NCI-H82 treated with DMSO at 0.1 percent for 48 hours (cell line): ENCODE data around the gene DTNBP1.

ENCODE experiments used
- DNase-seq: peaks from one replicate; lab custom pipeline; 2025; ENCODE audit not compliant: unreplicated experiment; lab: John Stamatoyannopoulos, UW

Gene DTNBP1

GRCh38 chr6:15536198-15536955, 126.5 kb downstream of the DTNBP1 start:
- DNase-seq: no peak

GRCh38 chr6:15535495-15536197, 127.2 kb downstream of the DTNBP1 start:
- no peak for DNase-seq

DNA sequence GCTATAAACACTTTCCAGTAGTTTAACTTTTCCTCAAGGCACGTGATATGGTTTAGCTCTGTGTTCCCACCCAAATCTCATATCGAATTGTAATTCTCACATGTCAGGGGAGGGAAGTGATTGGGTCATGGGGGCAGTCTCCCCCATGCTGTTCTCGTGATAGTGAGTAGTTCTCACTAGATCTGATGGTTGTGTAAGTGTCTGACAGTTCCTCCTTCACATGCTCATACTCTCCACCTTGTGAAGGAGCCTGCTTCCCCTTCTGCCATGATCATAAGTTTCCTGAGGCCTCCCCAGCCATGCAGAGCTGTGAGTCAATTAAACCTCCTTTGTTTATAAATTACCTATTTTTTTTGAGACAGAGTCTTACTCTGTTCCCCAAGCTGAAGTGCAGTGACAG, 127.9 kb downstream of the DTNBP1 start:
- no peak for DNase-seq

DNA sequence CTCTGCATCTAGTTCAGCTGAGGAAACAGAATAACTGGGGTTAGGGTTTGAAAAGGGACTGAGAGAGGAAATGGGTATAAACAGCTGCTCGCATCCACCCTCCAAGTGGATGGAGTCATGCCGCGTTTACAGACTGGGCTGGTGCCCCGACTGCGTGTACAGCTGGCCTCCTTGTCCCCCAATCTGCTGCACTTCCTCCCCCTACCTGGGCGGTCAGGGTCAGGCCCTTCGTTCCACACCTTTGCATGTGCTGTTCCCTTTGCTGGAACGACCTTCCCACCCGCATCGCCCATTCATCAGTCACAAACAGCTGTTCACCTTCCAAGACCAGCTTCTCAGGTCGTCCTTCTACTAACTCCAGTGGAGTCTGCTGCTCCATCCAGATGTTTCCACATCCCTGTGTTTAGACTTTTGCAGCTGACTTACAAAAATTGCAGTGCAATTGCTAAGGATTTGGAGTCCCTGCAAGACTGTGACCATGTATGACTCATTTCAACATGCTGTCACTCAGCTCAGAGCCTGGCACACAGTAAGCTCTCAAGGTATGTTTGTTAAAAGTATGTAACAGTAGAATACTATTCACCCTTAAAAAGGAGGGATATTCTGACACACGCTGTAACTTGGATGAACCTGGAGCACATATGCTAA, 129.3 kb downstream of the DTNBP1 start:
- no peak for DNase-seq

DNA sequence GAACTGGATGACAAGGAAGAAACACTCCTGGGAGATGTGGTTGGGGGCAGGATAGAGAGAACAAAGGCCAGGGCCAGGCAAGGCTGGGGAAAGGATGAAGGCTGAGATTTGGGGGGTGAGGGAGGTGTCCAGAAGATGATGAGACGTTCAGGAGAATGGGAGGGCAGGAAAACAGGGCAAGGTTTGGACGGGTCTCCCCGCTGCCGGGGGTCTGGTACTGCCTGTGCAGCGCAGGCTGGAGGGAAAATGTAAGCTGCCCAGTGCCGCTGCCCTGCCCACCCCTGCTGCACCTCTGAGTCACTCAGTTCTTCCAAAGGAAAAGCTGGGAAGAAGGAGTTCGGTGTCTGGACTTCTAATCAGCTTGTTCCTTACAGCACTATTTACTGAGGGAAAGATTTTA, 130.9 kb downstream of the DTNBP1 start:
- DNase-seq: no peak

GRCh38 chr6:15530411-15530810, 132.4 kb downstream of the DTNBP1 start:
- no peak for DNase-seq

GRCh38 chr6:15528870-15529269, 134.0 kb downstream of the DTNBP1 start:
- no peak for DNase-seq

GRCh38 chr6:15527838-15528617, 134.8 kb downstream of the DTNBP1 start:
- DNase-seq: no peak

GRCh38 chr6:15526212-15526701, 136.6 kb downstream of the DTNBP1 start:
- DNase-seq: no peak

- DNase-seq: peak; percentile 83
These were observed 137.9 kb downstream of the DTNBP1 start for GRCh38 chr6:15524861-15525401.

DNA sequence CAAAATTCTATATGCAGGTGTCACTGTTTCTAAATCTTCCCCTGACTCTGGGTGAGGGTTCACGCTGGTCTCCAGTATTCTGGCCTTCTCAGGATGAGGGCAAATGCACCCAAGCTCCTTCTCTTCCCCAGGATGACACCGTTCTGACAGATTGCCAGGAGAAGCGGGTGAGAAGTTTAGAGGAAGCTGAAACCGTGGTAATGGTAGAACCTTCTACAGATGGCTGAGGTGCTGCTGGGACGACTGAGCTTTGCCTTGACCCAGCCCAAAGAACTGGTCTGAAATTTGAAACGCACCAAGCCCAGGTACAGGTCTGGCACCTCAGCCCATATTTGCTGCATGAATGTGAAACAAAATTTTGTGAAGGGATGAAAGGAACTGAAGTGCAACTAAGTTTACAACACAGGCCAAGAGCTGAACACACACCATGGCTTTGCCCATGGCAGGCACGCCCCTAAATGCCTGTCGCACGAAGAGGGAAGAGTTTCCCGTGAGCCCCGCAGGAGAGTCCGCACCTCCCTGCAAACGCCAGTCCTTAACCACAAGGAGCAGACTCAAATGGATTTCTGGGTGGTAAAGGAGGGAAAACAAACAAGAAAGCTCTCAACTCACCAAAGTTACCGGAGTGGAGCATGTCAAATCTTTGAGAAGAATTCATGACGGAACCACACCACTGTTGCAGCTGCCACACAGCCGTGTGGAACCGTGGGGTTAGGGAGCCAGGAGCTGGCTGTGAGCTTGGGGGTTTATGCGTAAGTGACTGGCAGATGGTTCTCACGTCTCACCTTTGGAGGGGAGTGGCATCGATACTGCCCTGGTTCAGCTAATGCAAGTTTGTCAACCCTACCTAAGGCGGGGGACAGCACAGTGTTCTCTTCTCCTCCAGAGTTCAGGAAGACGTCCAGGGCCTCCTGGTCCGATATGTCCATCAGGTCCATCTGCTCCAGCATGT, 138.9 kb downstream of the DTNBP1 start:
- DNase-seq: no peak

DNA sequence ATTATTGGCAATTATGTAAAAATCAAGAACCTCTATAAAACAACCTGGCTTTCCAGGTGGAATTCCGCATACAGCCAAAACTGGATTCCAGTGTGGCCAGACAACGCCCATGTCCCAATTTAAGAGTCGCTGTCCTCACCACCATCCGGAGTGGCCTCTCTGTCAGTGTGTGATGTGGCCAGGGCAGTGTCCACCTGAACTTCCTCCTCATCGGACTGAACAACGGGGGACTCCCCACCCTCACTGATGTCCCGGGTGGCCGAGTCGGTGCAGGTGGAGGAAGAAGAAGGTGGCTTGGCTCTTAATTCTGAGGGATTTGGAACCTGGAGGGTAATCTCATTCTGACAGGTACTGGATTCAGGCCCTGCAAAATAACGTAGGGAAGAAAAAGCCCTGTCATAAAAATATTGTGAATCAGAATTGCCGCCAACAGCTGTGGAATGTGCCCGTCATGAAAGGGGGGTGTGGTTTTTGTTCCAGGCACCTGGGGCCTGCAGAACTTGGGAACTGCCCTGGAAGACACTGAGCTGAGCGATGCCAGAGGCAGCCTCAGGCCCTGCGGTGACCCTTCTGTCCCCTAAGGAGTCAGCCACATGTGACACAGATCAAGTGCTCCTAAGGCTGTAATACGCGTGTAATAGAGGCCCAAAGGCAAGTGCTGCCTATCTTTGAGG, 139.8 kb downstream of the DTNBP1 start:
- no peak for DNase-seq

DNA sequence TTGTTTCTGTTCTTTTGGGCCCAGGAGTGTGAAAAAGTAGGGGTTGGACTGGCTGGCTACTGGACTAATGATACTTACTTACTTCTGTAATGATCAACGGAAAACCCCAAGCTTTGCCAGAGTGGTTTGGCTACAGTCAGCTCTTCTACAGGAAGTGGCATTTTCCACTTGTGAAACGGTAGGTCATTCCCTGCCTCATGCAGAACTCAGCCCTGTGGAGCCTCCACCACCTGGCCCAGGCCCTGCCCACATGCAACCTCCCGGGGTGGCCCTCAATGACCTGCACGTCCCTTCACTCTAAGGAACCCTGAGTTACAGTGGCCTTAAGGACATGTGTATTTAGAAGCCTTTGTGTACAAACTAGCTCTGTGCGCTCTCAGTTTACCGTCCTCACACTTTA, 140.4 kb downstream of the DTNBP1 start:
- DNase-seq: no peak

- DNase-seq: no peak
These were observed 140.8 kb downstream of the DTNBP1 start for GRCh38 chr6:15522026-15522425.

GRCh38 chr6:15521582-15521981, 141.2 kb downstream of the DTNBP1 start:
- DNase-seq: peak; percentile 65

- no peak for DNase-seq
These were observed 142.1 kb downstream of the DTNBP1 start for GRCh38 chr6:15520626-15521203.

DNA sequence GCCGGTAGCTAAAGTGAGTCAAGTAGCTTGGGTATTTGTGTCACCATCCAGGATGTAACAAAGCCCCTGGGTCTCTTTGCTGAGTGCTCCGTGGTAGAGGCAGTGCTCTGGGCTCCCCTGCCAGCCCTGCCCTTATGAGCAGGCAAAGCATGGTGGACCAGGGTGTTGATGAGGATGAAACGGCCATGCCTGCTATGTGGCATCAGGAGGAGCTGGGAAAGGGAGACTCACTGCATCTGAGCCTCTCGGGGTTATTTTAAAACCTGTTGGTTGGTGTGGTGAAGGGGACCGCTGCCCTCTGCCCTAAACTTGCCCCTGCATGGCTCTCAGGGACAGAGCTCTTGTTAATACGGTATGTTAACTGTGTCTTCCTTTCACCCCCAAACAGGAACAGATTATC, 143.1 kb downstream of the DTNBP1 start:
- DNase-seq: no peak

- DNase-seq: peak; percentile 53
These were observed 143.9 kb downstream of the DTNBP1 start for GRCh38 chr6:15518878-15519277.

GRCh38 chr6:15518057-15518456, 144.8 kb downstream of the DTNBP1 start:
- no peak for DNase-seq
